Measurements from ENCODE around the gene TNFRSF1A.

GRCh38 chr12:6342140-6342889 is 439 bp upstream of the TNFRSF1A start:
- TF ChIP-seq POLR2AphosphoS5 (IDR thresholded peaks at IDR 0.05; ENCODE audit: insufficient read depth in 1 of 2, low read depth in 1 of 2): no peak
- no peak for TF ChIP-seq CTCF (IDR thresholded peaks at IDR 0.05)
